ENCODE data around the gene ZC3H10.
"Not testable (repeated sequence)": the region's sequence is repeated elsewhere in the genome, so short reads cannot be mapped to it uniquely, and the experiment has no call there.

ZC3H10 gene, protein sequence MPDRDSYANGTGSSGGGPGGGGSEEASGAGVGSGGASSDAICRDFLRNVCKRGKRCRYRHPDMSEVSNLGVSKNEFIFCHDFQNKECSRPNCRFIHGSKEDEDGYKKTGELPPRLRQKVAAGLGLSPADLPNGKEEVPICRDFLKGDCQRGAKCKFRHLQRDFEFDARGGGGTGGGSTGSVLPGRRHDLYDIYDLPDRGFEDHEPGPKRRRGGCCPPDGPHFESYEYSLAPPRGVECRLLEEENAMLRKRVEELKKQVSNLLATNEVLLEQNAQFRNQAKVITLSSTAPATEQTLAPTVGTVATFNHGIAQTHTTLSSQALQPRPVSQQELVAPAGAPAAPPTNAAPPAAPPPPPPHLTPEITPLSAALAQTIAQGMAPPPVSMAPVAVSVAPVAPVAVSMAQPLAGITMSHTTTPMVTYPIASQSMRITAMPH

DNA sequence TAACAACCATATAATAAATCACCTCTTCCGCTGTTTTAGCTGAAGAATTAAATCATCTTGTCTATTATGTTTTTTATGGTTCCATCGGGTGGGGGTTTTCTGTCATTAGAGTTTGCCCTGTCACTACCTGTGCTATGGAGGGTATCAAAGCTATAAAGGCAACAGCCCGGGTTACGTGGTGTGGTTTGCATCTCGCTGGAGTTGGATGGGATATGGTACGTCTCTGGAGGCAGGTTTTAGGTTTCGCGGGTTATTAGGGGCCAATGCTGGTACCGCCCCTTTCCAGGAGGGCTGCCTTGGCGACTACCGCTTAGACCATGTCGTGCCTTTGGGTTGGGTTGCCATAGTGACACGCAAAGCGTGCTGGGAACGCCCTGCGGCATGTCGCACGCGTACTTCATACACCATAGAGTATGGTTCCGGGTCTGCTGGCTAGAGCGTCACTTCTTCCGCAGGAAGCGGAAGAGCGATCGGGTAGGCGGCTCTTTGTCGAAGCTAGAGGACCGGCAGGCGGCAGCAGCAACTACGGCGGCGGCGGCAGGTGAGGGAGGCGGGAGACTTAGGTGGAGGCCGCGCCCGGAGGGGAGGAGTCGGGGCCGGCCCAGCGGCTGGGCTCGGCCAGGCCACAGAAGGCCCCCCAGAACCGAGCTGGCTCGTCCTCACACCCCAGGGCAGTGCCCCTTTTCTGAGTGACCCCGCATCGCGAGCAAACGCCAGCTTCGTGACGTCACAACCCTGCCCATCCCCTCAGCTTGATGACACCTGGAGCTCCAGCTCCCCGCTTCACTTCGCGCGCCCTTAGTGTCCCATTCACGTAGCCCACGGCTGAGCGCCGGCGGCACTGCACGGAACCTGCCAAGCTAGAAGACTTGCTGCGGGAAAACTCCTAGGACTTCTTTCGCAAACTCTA lies at the start of gene ZC3H10:
Gene ZC3H10, plus strand, starts transcription at position 489 of the 910 bp plus-strand sequence. CDS start 2,297 bp downstream, outside the sequence.
- peak; percentile 95 for DNase-seq

DNA sequence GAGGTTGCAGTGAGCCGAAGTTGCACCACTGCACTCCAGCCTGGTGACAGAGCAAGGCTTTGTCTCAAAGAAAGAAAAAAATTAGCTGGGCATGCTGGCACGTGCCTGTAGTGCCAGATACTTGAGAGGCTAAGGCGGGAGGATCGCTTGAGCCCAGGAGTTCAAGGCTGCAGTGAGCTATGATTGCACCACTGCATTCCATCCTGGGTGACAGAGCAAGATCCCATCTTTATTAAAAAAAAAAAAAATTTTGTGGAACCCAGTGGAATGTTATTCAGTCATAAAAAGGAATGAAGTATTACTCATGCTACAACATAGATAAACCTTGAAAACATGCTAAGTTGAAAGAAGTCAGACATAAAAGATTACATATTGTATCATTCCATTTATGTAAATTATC lies 46.4 kb upstream of the ZC3H10 start:
- no peak for DNase-seq

DNA sequence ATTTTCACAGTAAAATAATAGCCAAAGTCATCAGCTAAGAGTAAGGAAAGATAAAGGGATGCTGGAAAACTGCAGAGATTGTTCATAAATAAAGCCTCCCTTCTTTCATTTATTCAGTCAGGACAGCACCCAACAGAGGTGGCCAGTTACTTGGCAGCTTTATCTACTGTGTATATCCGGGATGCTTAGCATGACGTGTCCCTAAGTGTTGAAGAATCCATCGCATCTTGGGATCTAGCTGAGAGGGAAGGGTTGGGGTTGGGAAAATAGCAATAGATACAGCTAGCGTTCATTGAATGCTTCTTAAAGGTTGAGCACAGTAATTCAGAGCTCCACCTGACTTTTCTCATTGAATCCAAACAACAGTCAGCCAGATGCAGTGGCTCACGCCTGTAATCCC lies 43.7 kb upstream of the ZC3H10 start:
- DNase-seq, result no peak

DNA sequence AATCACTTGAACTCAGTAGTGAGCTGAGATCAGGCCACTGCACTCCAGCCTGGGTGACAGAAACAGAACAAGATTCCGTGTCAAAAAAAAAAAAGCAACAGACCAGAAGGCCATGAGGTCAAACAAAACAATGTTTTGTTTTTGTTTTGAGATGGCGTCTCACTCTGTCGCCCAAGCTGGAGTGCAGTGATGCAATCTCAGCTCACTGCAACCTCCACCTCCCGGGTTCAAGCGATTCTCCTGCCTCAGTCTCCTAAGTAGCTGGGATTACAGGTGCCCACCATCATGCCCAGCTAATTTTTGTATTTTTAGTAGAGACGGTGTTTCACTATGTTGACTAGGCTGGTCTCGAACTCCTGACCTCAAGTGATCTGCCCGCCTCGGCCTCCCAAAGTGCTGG lies 40.1 kb upstream of the ZC3H10 start:
- not testable (repeated sequence) for DNase-seq

DNA sequence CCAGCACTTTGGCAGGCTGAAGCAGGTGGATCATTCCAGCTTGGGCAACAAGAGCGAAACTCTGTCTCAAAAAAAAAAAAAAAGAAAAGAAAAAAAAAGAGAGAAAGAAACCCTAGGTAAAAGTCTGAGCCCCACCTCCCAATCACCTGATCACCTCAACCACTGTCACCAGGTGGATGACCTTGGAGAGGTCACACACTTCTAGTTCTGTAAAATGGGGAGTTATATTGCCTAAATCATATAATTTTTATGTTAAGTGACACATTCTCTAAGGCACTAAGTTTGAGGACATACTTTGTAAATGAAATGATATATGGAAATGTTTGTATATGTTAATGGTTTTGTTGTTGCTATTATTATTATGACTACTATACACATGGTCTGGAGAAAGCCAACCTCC lies 39.6 kb upstream of the ZC3H10 start:
- no peak for DNase-seq

DNA sequence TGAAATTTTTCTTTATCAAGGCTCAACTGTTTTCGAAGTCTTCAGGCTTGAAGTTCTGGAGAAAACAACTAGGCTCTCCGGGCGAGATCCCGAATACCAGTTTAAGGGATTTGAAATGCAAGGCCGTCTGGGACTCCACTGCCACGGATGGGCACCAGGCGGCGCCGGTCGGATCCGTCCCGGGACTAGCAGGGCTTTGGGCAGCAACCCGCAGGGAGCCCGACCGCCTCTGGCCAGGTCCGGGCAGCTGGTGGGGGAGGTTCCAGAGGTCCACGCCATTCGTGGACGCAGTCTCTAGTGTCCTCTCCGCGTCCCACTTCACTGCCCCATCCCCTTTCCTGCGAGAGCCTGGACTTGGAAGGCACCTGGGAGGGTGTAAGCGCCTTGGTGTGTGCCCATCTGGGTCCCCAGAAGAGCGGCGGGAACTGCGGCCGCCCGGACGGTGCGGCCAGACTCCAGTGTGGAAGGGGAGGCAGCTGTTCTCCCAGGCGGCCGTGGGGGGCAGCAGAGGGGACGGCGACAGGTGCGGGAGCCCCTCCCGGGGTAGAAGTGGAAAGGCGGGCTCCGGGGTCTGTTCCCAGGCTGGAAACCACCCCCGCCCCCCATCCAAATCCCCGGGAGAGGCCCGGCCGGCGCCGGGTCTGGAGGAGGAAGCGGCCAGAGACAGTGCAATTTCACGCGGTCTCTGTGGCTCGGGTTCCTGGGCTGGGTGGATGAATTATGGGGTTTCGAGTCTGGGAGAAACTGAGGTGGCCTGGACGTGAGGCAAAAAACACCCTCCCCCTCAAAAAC lies 38.9 kb upstream of the ZC3H10 start:
- peak; percentile 34 for DNase-seq

DNA sequence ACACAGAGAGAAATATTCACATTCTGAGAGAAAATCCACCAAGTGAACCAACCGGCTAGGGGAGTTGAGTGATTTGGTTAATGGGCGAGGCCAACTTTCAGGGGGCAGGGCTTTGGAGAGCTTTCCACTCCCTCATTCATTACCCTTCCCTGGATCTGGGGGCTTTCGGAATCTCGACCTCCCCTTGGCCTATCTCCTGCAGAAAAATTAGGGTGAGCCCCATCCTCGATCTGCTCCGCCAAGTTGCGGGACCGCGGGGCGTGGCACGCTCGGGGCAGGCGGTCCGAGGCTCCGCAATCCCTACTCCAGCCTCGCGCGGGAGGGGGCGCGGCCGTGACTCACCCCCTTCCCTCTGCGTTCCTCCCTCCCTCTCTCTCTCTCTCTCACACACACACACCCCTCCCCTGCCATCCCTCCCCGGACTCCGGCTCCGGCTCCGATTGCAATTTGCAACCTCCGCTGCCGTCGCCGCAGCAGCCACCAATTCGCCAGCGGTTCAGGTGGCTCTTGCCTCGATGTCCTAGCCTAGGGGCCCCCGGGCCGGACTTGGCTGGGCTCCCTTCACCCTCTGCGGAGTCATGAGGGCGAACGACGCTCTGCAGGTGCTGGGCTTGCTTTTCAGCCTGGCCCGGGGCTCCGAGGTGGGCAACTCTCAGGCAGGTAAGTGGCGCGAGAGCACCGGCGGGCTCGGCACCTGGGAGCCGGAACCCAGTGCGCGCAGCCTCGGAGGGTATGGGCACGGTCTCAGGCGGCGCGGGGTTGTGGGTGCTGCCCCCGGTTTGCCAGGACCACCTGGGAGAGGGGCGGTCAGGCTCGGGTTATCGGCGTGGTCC lies 38.1 kb upstream of the ZC3H10 start, which contains the start of gene ERBB3:
Gene ERBB3, plus strand, starts transcription at position 443 of the 833 bp plus-strand sequence. Its CDS starts 136 bp downstream, at position 579.
- peak; percentile 46 for DNase-seq

DNA sequence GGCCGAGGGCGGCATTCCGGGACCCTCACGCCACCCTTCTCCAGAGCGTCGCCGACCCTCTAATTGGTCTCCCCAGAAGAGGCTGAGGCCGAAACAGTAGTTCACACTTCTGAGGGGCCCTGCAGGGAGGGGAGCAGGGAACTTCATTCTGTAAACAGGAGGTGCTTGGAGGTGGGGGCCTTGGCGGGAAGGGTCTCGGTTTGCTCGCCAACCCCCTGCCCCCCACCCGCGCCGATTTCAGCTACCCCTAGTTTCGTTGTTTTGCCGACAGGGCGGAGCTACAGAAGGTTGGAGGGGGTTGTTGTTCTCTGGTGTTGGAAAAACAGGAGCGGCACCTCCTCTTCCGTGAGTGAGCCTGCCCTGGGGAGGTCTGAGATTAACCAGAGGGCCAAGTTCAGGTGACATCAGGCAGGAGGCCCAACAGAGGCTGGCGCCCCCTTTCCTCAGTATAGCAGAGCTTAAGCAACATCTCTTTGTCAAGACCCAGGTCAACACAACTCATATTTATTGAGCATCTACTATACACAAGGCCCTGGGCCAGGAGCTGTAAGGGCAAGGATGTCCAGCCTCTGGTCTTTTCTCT lies 37.4 kb upstream of the ZC3H10 start:
- DNase-seq, result no peak

DNA sequence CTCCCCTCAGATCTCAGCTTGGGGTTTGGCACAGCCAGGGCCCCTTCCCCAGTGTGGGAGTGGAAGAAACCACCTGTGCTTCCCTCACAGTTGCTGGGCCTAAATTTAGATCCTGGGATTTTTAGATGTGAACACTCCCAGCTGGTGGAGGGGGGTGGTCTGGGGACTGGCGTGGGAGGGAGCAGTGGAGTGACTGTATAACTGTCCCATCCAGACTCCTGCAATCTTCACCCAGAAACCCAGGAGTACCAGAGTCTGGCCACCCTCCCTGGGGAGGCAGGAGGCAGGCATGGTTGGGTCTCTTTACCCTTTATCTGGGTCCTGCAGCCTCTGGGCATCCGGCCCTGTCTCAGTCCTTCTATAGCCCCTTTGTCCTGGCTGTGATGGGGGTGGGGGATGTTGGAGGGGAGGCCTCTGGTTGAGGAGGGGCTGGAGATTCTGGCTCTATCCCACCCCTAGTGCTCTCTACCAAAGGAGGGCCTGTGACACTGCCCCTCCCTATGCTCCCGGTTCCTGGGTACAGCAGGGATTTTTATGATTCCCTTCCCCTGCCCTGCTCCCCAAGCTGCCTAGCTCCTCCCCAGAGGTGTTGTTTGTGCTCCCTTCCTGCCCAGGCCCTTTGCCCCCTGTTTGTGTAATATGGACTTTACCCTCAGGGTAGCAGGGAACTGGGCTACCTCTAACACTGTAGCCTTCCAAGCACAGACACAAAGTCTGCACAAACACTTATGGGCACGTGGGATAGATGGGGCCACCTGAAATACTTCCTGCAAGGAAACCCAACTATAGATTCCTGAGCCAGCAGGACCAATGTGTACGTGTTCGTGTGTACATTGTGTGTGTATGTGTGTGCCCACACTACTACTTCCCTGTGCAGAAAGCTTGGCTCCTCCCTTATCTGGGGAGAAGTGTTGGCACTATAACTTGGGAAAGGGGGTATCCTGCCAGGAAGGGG lies 36.4 kb upstream of the ZC3H10 start:
- no peak for DNase-seq

DNA sequence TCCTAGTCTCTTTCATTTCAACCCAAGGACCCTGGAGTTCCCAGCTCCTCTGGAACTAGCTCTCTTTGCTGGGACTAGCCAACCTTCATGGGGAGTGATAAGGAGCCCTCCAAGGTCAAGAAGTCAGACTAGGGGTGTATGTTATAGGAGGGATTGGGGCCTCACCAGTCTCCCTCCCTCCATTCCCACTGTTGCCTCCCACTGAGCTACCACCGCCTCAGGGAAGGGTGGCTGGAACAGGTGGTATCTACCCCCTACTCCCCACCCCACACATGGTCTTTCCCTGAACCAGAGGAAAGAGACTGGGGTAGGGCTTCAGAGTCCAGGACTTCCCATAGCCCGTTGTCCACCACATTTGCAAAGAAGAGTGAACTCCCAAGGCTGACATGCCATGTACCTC lies 35.7 kb upstream of the ZC3H10 start:
- no peak for DNase-seq

DNA sequence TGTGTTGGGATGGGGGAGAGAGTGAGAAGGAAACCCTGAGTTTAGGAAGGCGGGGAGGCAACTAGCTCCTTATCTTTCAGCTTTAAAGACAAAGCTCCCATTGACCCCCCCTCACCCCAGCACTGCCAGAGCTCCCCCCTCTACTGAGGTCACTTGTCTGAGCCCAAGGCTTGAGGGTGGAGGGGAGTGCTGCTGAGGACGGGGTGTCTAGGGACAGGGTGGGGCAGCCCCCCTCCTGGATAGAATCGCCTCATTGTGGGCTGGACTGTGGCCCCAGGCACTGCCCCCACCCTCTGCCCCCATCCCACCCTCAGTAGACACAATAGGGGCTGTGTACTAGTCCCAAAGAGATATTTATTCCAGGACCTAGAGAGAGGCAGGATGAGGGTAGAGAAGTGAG lies 35.1 kb upstream of the ZC3H10 start:
- no peak for DNase-seq

DNA sequence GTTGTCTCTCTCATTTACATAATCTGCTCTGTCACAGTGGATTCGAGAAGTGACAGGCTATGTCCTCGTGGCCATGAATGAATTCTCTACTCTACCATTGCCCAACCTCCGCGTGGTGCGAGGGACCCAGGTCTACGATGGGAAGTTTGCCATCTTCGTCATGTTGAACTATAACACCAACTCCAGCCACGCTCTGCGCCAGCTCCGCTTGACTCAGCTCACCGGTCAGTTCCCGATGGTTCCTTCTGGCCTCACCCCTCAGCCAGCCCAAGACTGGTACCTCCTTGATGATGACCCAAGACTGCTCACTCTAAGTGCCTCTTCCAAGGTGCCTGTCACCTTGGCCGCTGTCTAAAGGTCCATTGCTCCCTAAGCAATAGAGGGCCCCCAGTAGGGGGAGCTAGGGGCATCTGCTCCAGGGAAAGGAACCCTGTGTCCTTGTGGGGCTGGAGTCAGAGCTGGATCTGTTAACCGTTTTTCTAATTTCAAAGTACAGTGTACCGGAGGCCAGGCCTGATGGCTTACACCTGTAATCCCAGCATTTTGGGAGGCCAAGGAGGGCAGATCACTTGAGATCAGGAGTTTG lies 33.0 kb upstream of the ZC3H10 start:
- DNase-seq, result no peak

DNA sequence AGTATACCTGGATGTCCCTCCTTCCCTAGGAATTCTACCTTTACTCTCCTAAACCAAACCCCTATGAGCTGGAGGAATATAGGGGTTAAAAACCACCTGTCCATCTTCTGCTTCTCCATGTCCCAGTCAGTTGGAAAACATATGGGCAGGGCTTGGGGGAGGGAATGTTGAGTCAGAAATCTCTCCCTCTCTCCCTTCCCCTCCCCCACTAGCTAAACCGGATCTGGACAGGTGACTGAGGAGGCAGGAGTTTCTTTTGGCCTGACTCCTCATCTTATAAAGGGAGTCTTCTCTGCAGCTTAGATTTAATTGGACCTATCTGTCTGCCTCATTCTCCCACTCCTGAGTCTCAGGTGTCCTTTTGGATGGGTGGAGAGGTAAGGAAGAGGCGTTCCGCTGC lies 32.0 kb upstream of the ZC3H10 start:
- DNase-seq, result no peak

DNA sequence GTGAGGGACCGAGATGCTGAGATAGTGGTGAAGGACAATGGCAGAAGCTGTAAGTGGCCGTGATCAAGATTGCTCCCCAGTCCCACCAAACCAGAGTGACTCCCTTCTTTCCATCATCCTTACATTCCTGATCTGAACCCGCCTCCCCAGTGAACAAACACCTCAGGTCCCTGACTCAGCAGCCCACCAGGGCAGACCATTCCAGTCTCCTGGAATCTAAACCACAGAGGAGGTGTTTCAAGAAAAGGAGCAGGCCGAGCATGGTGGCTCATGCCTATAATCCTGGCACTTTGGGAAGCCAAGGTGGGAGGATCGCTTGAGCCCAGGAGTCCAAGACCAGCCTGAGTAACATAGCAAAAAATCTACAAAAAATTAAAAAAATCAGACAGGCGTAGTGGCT lies 31.5 kb upstream of the ZC3H10 start:
- DNase-seq, result no peak

DNA sequence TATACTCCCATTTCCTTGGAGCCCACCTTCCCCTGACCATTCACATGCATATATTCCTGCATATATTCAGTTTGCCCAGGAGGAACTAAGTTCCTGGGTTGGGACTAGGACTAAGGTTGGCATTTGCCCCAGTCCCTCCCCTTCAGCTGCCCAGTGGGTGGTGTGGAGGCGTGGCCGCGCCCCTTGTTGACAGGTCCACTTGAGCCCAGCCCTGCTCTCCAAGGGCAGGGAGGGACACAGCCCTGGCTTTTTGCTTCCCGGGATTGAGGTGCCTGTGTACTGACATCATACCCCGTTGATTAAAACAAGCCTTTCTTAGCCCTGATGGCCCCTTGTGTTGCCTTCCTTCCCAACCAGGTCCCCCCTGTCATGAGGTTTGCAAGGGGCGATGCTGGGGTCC lies 30.8 kb upstream of the ZC3H10 start:
- DNase-seq, result no peak

DNA sequence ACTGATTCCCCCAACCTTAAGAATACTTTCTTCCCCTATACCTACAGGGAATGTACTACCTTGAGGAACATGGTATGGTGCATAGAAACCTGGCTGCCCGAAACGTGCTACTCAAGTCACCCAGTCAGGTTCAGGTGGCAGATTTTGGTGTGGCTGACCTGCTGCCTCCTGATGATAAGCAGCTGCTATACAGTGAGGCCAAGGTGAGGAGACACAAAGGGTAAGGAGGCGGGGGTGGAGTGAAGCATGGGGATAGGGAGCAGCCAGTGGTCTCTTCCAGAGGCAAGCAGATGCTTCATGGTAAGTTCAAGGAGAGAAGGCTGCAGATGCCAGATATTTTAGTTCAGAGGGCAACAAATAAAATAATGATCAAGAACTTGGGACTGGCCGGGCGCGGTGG lies 20.3 kb upstream of the ZC3H10 start:
- no peak for DNase-seq

DNA sequence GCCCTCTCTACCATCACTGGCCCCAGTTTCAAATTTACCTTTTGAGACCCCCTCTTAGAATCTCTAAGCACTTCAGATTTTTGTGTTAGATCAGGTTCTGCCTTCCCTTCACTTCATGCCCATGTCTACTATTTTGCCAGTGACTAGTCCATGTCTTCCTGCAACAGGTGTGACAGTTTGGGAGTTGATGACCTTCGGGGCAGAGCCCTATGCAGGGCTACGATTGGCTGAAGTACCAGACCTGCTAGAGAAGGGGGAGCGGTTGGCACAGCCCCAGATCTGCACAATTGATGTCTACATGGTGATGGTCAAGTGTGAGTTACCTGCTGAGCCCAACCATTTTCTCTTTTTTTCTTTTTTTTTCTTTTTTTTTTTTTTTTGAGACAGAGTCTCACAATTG lies 19.5 kb upstream of the ZC3H10 start:
- DNase-seq, result no peak

DNA sequence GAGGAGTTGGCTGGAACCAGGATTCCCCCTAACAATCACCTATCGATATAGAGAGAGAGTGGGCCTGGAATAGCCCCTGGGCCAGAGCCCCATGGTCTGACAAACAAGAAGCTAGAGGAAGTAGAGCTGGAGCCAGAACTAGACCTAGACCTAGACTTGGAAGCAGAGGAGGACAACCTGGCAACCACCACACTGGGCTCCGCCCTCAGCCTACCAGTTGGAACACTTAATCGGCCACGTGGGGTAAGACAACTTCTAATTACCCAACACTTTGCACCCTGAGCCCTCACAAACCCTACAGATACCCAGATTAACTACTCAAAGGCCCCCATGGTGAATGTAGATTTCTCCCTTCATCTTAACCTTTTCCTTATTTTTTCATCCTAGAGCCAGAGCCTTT lies 18.3 kb upstream of the ZC3H10 start:
- no peak for DNase-seq

DNA sequence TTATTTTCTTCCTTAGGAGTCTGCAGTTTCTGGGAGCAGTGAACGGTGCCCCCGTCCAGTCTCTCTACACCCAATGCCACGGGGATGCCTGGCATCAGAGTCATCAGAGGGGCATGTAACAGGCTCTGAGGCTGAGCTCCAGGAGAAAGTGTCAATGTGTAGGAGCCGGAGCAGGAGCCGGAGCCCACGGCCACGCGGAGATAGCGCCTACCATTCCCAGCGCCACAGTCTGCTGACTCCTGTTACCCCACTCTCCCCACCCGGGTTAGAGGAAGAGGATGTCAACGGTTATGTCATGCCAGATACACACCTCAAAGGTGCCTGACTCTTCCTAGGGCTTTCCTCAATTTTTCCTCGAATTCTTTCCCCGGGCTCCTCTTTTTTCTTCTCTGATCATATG lies 17.0 kb upstream of the ZC3H10 start:
- DNase-seq, result no peak

DNA sequence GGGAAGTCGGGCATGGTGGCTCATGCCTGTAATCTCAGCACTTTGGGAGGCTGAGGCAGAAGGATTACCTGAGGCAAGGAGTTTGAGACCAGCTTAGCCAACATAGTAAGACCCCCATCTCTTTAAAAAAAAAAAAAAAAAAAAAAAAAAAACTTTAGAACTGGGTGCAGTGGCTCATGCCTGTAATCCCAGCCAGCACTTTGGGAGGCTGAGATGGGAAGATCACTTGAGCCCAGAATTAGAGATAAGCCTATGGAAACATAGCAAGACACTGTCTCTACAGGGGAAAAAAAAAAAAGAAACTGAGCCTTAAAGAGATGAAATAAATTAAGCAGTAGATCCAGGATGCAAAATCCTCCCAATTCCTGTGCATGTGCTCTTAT lies 15.4 kb upstream of the ZC3H10 start:
- no peak for DNase-seq

Measured in NCI-H1105 treated with DMSO at 0.1 percent for 48 hours (cell line).